ENCODE measurements around the gene ESR1.
A peak's percentile ranks its signal among the peaks of the same experiment; 100 is the strongest.

The ESR1 gene
- 6.0 to 20.9 (median 12.9) reads per million in 18 experiments for total RNA-seq

DNA sequence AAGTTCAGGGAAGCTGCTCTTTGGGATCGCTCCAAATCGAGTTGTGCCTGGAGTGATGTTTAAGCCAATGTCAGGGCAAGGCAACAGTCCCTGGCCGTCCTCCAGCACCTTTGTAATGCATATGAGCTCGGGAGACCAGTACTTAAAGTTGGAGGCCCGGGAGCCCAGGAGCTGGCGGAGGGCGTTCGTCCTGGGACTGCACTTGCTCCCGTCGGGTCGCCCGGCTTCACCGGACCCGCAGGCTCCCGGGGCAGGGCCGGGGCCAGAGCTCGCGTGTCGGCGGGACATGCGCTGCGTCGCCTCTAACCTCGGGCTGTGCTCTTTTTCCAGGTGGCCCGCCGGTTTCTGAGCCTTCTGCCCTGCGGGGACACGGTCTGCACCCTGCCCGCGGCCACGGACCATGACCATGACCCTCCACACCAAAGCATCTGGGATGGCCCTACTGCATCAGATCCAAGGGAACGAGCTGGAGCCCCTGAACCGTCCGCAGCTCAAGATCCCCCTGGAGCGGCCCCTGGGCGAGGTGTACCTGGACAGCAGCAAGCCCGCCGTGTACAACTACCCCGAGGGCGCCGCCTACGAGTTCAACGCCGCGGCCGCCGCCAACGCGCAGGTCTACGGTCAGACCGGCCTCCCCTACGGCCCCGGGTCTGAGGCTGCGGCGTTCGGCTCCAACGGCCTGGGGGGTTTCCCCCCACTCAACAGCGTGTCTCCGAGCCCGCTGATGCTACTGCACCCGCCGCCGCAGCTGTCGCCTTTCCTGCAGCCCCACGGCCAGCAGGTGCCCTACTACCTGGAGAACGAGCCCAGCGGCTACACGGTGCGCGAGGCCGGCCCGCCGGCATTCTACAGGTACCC lies at the start of gene ESR1:
Gene ESR1 (plus strand): TSS at position 170 of the 858 bp plus-strand sequence. CDS start 231 bp downstream, at position 401.
- DNase-seq, result no peak

DNA sequence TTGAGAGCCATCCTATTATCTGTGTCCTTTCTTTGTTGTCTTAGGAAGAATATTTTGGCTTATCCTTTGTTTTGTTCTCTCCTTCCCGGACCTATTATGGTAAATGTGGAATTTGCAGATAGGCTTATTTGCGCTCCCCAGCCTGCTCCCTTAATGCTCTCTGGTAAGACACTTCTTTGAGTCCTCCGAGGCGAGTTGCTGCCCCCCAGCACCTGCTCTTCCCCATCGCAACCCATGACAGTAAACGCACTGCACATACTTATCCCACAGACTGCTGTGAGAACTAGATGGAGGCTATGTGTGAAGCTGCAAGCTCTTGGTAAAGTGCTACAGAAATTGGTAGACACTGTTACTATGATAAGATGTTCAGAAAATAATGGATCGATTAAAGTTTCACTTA lies 47.0 kb upstream of the ESR1 start:
- DNase-seq, result no peak

- no peak for DNase-seq
These were observed 45.6 kb upstream of the ESR1 start for GRCh38 chr6:151761851-151762250.

- no peak for DNase-seq
These were observed 44.7 kb upstream of the ESR1 start for GRCh38 chr6:151762817-151763216.

DNA sequence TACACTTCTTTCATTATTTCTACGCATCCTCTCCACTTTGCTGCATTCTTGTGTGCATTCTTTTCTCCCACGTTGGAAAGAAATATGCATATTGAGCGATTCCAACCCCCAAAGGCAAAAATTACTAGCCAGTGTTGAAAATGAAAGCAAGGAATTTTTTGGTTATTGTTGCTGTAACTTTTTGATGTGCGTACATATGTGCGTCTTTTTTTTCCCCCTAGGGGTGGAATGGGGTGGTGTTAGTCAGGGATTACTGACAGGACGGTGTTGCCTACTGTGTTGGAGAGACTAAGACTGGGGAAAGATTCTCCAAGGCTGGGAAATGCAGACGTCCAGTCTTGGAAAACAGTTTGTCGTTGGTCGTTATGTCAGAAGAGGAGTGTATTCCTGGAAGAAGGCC lies 44.2 kb upstream of the ESR1 start:
- no peak for DNase-seq

DNA sequence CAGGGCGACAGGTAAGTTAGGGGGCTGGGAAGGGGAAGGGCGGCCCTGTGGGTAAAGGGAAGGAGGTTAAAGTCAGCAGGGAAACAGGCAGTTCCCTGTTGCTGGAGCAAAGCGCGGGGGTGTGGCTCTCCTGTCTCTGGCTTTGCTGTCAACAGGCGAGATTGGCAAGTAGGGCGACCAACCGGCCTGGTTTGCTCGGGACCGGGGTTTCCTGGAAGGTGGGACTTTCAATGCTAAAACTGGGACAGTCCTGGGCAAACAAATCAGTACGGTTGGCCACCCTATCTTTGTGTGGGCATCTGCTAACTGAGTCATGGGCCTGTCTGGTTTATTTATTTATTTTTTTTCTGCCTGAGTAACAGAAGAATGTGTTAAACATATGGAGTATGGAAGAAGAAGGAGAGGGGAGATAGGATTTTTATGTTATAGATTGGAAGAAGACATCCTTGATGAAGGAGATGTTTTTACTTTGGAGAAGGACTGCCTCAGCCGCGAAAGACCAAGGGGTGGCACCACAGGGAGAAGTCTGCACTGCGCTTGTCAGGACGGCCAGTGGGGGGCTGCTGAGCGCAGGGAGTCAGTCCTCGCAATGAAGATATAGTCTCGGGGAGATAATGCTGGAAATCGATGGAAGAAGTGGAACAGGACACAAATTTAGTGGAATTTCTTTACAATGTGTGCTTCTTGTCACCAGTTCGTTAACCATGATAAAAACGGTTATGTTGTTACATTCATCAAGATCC lies 43.4 kb upstream of the ESR1 start:
- DNase-seq, result peak; percentile 84 to 86

DNA sequence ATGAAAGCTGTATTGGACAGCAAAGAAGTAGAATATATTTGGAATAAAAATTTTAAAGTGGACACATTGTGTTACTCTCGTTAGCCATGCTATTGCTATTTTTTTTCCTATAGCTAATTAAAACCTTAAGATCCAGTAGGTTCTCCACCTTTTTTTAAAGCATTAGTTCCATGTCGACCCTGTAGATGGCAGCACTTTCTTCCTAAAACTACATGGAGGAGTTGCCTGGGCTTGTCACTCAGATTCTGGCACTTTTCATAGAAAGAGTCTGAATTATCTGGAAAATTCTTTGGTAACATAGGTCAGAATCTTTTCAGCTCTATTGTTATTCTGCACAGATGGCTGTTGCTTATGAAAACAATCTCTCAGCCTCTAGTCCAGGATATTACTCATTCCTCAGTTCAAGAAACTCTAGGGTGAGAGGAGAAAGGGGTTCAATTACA lies 42.0 kb upstream of the ESR1 start:
- peak; percentile 71 to 78 for DNase-seq

GRCh38 chr6:151772446-151772845 lies 35.0 kb upstream of the ESR1 start:
- no peak for DNase-seq

- no peak for DNase-seq
These were observed 34.1 kb upstream of the ESR1 start for GRCh38 chr6:151773382-151773781.

DNA sequence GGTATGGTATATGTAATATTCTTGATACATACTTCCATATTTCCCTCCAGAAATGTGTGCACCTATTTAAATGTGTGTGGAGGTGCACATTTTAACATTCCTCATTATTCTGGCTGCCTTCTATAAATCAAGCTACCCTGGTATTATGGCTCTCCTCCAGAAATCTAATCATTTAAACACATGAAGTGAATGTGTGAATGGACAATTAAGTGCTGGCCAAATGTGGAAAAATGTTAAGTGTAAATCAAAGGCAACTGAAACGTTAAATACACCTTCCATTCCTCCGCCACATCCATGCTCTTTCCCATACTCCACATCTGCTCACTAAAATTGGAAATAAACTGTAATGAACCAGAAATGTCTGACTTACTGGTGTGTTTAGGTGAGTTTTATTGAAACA lies 24.9 kb upstream of the ESR1 start:
- DNase-seq, result no peak

DNA sequence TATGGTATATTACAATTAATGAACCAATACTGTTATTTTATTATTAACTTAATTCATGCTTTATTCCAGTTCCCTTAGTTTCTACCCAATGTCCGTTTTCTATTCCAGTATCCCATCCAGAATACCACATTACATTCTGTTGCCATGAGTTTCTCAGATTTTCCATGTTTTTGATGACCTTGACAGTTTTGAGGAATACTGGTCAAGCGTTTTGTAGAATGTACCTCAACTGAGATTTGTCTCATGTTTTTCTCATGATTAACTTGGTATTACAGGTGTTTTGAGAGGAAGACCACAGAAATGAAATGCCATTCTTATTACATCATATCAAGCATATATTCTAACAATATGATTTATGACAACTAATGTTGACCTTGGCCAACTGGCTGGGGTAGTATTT lies 23.8 kb upstream of the ESR1 start:
- no peak for DNase-seq

DNA sequence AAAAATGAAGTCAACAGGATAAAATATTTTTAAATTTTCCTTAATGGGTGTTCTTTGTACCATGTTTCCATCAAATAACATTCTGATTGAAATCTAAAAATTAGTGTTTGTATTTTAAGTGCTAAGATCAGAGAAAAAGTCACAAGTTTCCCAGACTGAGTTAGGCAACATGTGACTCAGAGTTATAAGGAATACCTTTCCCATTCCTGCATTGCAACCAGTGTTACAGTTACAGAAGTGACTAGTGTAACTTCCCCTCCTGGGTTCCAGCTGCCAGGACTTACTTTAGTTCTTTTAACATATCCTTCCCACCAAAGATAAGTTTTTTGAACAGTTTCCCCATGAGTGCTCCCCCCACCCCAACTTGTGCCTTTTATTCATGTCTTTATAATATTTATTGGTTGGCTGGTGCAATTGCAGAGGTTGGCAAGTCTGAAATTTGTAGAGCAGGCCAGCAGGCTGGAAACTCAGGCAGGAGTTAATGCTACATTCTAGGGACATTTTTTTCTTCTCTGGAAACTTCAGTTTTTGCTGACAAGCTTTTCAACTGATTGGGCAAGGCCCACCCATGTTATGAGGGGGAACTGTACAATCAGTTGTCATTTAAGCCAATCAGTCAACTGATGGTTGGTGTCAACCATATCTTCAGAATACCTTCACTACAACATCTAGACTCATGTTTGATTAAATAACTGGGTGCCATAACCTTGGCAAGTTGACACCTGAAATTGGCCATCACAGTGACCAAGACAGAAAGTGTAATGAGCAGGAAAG lies 22.9 kb upstream of the ESR1 start:
- DNase-seq, result peak in 1 of 2 donors; percentile 11

DNA sequence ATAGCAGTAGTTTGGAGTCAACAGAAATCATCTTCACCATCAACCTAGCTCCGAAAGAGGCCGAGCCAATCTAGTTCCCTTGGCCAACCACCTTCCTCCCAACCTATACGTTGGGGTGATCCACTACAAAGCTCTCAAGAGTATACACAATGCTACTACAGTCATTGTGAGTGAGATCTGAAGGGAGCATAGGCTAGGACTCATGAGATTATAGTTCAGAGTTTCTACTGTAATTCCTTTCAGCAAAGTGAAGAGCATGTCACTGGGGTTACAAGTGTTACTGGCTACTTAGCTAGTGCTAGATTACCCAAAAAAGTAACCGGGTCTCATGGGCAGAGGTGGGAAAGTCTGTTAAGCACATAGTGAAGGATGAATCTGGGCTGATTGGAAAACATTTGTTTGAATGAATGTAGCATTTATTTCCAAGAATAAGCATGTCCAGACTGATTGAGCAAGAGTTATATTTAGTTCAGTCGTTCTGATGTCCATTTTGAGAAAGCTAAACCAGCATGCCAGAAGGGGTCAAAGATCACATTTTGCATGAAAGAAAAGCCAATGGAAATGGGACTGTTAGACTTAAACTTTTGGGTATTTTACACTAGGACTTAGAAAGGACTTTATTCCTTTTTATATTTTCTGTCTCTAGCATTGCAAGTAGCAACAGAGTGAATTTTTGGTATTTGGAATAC lies 10.5 kb upstream of the ESR1 start:
- no peak for DNase-seq

- DNase-seq, result no peak
These were observed 3.7 kb upstream of the ESR1 start for GRCh38 chr6:151803743-151804142.

DNA sequence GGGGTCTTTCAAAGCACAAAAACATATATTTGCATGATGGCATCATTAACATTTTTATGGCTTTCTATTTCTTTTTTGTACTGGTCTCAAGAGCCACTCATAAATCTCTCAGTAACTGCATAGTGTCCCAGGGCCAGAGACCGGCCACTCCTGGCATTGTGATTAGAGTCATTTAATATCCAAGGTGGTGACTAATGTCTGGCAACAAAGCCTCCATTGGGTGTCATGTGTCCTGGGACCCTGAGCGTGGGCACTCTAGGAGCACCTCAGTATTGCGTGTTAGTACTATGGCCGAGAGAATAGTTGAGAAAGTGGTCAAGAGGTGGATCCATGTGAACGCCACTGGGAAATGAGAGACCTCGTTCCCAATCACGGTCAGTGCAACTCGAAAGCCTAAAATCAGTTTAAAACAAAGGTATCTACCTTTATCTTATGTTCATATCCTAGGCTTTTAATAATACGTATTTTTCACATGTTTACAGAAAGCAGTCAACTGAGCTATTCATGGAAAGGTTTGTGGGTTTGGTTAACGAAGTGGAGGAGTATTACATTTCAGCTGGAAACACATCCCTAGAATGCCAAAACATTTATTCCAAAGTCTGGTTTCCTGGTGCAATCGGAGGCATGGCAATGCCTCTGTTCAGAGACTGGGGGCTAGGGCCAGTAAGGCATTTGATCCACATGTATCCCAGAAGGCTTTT lies 2.7 kb upstream of the ESR1 start:
- DNase-seq, result no peak

DNA sequence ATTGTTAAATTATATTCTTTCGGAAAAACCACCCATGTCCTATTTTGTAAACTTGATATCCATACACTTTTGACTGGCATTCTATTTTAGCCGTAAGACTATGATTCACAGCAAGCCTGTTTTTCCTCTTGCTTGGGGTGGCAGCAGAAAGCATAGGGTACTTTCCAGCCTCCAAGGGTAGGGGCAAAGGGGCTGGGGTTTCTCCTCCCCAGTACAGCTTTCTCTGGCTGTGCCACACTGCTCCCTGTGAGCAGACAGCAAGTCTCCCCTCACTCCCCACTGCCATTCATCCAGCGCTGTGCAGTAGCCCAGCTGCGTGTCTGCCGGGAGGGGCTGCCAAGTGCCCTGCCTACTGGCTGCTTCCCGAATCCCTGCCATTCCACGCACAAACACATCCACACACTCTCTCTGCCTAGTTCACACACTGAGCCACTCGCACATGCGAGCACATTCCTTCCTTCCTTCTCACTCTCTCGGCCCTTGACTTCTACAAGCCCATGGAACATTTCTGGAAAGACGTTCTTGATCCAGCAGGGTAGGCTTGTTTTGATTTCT lies 2.1 kb upstream of the ESR1 start:
- no peak for DNase-seq

GRCh38 chr6:151806757-151807512 lies 547 bp upstream of the ESR1 start:
- DNase-seq, result no peak

GRCh38 chr6:151808371-151809241 lies 1.1 kb downstream of the ESR1 start:
- peak in 1 of 2 donors; percentile 13 for DNase-seq

DNA sequence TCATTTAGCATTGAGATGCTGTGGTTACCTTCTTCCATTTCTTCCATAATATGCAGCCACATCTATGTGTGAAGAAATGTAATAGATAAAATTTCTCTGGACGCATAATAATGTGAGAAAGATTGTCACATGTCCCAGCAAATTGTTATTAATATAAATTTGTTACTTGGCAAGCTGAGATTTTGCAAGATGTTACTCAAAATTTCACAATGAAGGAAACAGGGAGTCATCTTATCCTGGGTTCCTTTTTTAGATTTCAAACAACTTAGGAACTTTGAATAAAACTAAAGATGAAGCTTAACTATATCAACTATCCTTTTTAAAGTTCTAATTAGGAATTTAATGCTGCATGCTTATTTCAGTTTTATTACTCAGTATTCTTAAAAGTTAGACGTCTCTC lies 3.6 kb downstream of the ESR1 start:
- DNase-seq, result peak; percentile 24 to 68

- no peak for DNase-seq
These were observed 6.4 kb downstream of the ESR1 start for GRCh38 chr6:151813858-151814257.

Measured in inflammatory macrophage (primary cell).